NB4 (cell line): ENCODE results near the gene PPP1R12B.

ENCODE experiments used
- MYC ChIP-seq: IDR thresholded peaks from 2 replicates; pipeline ENCODE4 v1.6.1; 2011; ENCODE audit warnings: low read depth, low read length
- TF ChIP-seq, protein P1 (sequence below): IDR thresholded peaks from one replicate; pipeline ENCODE4 v1.5.1; 2012; ENCODE audit warnings: low read depth, low read length

- TF ChIP-seq, protein P1, sequence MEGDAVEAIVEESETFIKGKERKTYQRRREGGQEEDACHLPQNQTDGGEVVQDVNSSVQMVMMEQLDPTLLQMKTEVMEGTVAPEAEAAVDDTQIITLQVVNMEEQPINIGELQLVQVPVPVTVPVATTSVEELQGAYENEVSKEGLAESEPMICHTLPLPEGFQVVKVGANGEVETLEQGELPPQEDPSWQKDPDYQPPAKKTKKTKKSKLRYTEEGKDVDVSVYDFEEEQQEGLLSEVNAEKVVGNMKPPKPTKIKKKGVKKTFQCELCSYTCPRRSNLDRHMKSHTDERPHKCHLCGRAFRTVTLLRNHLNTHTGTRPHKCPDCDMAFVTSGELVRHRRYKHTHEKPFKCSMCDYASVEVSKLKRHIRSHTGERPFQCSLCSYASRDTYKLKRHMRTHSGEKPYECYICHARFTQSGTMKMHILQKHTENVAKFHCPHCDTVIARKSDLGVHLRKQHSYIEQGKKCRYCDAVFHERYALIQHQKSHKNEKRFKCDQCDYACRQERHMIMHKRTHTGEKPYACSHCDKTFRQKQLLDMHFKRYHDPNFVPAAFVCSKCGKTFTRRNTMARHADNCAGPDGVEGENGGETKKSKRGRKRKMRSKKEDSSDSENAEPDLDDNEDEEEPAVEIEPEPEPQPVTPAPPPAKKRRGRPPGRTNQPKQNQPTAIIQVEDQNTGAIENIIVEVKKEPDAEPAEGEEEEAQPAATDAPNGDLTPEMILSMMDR = no peak
- TF ChIP-seq MYC = no peak
Measured at GRCh38 chr1:202563818-202564217, 215.3 kb downstream of the PPP1R12B start.
